Smooth muscle cell (in vitro differentiated cells): ENCODE results near the gene RETREG1. TPM values are rescaled to one million over a fixed set of nuclear protein-coding genes. Genes with fewer than 3 reads are reported as not detected.
A peak's percentile ranks its signal among the peaks of the same experiment; 100 is the strongest.

Experiments used
- DNase-seq: peaks from one replicate; lab custom pipeline; 2025; ENCODE audit not compliant: unreplicated experiment; lab: John Stamatoyannopoulos, UW
- H2AFZ ChIP-seq: fragments of 200-600 bp; sonication (generic); 2 replicates; pipeline ENCODE4 v1.6.0; 2016; ENCODE audit warnings: antibody characterized with exemption, low read depth, mild to moderate bottlenecking
- H3F3A ChIP-seq: fragments of 200-600 bp; sonication (generic); 2 replicates; pipeline ENCODE4 v1.6.0; 2017; ENCODE audit warnings: antibody characterized with exemption, low read depth
- H3K27ac ChIP-seq: fragments of 200-600 bp; sonication (generic); 2 replicates; pipeline ENCODE4 v1.5.1; 2016; ENCODE audit warnings: low read depth, mild to moderate bottlenecking
- H3K27me3 ChIP-seq: fragments of 200-600 bp; sonication (generic); 2 replicates; pipeline ENCODE4 v1.6.1; 2016; ENCODE audit warnings: low read depth, mild to moderate bottlenecking
- H3K36me3 ChIP-seq: fragments of 200-600 bp; sonication (generic); 2 replicates; pipeline ENCODE4 v1.5.1; 2016; ENCODE audit warnings: low read depth
- H3K4me1 ChIP-seq: fragments of 200-600 bp; sonication (generic); 2 replicates; pipeline ENCODE4 v1.5.1; 2016; ENCODE audit warnings: low read depth
- H3K4me2 ChIP-seq: fragments of 200-600 bp; sonication (generic); 2 replicates; pipeline ENCODE4 v1.6.0; 2016; ENCODE audit warnings: mild to moderate bottlenecking
- H3K4me3 ChIP-seq: fragments of 200-600 bp; sonication (generic); 2 replicates; pipeline ENCODE4 v1.5.1; 2016; ENCODE audit warnings: mild to moderate bottlenecking
- H3K79me2 ChIP-seq: fragments of 200-600 bp; sonication (generic); 2 replicates; pipeline ENCODE4 v1.6.0; 2016; ENCODE audit warnings: low read depth, mild to moderate bottlenecking
- H3K9ac ChIP-seq: fragments of 200-600 bp; sonication (generic); 2 replicates; pipeline ENCODE4 v1.6.0; 2016; ENCODE audit warnings: low read depth
- H3K9me3 ChIP-seq: fragments of 200-600 bp; sonication (generic); replicated peaks from 2 replicates; pipeline ENCODE4 v1.5.1; 2016; ENCODE audit warnings: low read depth
- H4K20me1 ChIP-seq: fragments of 200-600 bp; sonication (generic); 2 replicates; pipeline ENCODE4 v1.6.0; 2016; ENCODE audit warnings: low read depth
- WGBS: methylation state at CpG from one replicate; pipeline ENCODE4 v1.1.7; 2016; ENCODE audit warnings: low lambda C conversion rate; 5-methylcytosine and 5-hydroxymethylcytosine counted together
- polyA plus RNA-seq: library from polyadenylated mRNA; unstranded; fragments of >200 nt; fragmentation: Nextera tagmentation; extraction: Ambion mirVana; gene quantifications from 2 replicates; pipeline ENCODE4 v1.2.1, GENCODE V29; 2016
- total RNA-seq: library from RNA; depleted of rRNA; stranded (reverse); fragments of >200 nt; gene quantifications from 2 replicates; pipeline ENCODE4 v1.2.3, GENCODE V29; 2014
- TF ChIP-seq, protein P1 (sequence below): fragments of 200-600 bp; sonication (generic); IDR thresholded peaks from 2 replicates; pipeline ENCODE4 v1.5.1; 2017; ENCODE audit warnings: borderline replicate concordance, mild to moderate bottlenecking, antibody characterized with exemption; ENCODE audit not compliant: insufficient read depth, poor library complexity, severe bottlenecking

The RETREG1 gene
- total and polyA plus RNA-seq, 2 experiments from 2014 or later = 0.19 to 4.4 TPM

DNA sequence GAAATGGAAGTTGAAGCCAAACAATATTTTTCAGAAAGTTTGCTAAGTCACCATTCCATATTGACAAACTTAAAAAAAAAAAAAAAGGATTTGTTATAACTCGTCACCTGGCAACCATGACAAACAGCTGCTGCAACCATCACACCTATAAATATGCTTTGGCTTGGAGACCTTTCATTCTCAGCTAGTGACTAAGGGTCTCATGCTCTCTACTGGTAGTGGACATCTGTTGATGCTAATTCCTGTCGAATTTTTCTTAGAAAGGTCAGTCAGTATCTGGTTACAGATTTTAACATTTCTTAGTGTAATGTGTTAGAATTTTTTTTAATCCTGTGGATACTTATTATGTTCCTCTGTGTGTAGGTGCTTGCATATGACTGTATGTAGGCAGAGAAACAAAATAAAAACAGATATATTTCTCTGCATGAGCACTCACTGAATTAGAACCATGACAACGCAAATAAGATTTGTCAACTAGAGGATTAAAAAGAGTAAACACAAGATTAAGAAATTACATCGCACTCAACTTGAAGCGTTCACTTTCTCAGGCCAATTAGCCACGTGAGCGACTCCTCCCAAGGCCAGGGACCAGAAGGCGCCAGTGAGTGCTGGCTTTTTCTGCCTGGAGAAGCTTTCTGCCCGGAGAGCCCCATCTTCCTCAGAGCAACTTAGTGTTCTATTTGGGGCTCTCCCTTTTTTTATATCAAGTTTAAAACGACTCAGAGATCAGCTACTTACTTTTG, 124.2 kb downstream of the RETREG1 start:
- 66% methylated on average over 10 of the region's 10 CpGs for WGBS
- peak overlapping the region; percentile 76 for H3K9ac ChIP-seq
- H3K36me3 ChIP-seq = no peaks in the 10 kb centered on the region
- H2AFZ ChIP-seq = no peak overlapping the region
- no peaks in the 10 kb centered on the region for H3K4me1 ChIP-seq
- no peaks in the 10 kb centered on the region for H3K9me3 ChIP-seq
- H3K4me3 ChIP-seq = no peak overlapping the region
- H3K79me2 ChIP-seq = no peaks in the 10 kb centered on the region
- H3F3A ChIP-seq = no peaks in the 10 kb centered on the region
- H3K4me2 ChIP-seq = peak overlapping the region; percentile 40
- H3K27me3 ChIP-seq = no peaks in the 10 kb centered on the region
- DNase-seq = no peak
- TF ChIP-seq, protein P1, sequence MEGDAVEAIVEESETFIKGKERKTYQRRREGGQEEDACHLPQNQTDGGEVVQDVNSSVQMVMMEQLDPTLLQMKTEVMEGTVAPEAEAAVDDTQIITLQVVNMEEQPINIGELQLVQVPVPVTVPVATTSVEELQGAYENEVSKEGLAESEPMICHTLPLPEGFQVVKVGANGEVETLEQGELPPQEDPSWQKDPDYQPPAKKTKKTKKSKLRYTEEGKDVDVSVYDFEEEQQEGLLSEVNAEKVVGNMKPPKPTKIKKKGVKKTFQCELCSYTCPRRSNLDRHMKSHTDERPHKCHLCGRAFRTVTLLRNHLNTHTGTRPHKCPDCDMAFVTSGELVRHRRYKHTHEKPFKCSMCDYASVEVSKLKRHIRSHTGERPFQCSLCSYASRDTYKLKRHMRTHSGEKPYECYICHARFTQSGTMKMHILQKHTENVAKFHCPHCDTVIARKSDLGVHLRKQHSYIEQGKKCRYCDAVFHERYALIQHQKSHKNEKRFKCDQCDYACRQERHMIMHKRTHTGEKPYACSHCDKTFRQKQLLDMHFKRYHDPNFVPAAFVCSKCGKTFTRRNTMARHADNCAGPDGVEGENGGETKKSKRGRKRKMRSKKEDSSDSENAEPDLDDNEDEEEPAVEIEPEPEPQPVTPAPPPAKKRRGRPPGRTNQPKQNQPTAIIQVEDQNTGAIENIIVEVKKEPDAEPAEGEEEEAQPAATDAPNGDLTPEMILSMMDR = no peak
- peak overlapping the region; percentile 86 for H3K27ac ChIP-seq
- H4K20me1 ChIP-seq = no peaks in the 10 kb centered on the region

DNA sequence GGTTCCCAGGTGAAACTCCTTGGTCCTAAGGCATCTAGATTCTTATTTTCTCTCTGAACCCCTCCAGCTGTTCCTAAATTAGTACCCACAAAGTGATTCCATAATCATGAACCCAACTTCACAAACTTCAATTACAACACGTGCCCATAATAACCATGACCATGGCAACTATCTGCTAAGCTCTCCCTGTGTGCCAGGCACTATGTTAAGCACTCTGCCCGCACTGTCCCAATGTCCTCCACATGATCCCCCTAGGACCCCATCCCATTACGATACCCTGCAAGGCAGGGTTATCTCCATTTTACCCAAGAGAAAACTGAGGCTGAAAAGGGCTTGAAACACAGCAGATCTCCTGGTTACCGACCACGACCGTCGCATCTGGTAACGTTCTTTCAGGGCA, 125.9 kb downstream of the RETREG1 start:
- Histone ChIP-seq H3K4me1 (no peaks in the 10 kb centered on the region), H3K9me3 (no peaks in the 10 kb centered on the region), H3K27me3 (no peaks in the 10 kb centered on the region), H3K36me3 (no peaks in the 10 kb centered on the region), H3K4me2 (no peak overlapping the region), H3K4me3 (no peak overlapping the region), H3F3A (no peaks in the 10 kb centered on the region), H3K9ac (no peak overlapping the region), H3K27ac (no peak overlapping the region), H4K20me1 (no peaks in the 10 kb centered on the region), H3K79me2 (no peaks in the 10 kb centered on the region), H2AFZ (no peak overlapping the region)
- DNase-seq = no peak
- 93% methylated on average over 8 of the region's 8 CpGs for WGBS
- TF ChIP-seq, protein P1 = no peak

DNA sequence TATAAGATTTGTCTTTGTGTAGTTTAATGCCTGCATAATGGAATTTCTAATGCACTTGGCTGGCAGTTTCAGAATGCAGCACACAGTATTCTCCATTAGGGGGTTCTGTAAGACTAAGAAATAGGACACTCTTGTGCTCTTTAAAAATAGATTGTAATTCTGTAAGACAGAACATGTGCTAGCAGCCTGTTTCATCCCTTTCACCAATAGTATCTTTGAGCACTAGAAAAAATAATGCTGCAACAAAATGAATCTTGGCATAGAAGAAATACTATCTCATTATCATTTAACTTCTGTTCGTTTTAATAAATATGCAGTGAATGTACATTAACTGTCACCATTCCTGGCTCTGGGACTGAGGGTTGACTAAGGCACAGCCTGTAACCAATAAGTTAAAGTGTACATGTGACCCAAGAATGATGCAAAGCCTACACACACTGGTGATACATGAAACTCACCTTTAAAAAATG, 127.4 kb downstream of the RETREG1 start:
- no peaks in the 10 kb centered on the region for H3K27me3 ChIP-seq
- no peak overlapping the region for H3K27ac ChIP-seq
- TF ChIP-seq, protein P1 = peak; percentile 79
- H3K9me3 ChIP-seq = no peaks in the 10 kb centered on the region
- no peak overlapping the region for H3K4me3 ChIP-seq
- 51% methylated on average over 1 of the region's 1 CpG for WGBS
- H3F3A ChIP-seq = no peaks in the 10 kb centered on the region
- H3K9ac ChIP-seq = no peak overlapping the region
- no peaks in the 10 kb centered on the region for H3K4me1 ChIP-seq
- no peak overlapping the region for H3K4me2 ChIP-seq
- H4K20me1 ChIP-seq = no peaks in the 10 kb centered on the region
- no peak overlapping the region for H2AFZ ChIP-seq
- H3K79me2 ChIP-seq = no peaks in the 10 kb centered on the region
- no peaks in the 10 kb centered on the region for H3K36me3 ChIP-seq
- DNase-seq = no peak

DNA sequence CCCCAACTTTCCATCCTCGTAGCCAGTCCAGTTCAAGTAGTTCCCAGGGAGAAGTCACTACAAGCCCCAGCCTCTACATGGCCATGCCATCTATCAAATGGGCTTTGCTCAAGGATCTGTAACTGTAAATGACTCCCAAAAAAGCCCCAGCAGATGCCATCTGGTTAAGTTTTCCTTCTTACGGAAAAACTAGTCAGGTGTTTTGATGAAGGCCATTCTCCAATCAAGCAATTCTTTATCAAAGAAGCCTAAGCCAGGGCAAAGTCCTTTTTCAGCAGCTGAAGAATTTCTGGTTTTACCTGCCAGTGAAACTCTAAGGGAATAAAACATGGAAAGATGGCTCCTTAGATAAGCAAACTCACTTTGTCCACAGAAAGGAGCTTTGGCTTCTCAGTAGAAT, 129.3 kb downstream of the RETREG1 start:
- Histone ChIP-seq H4K20me1 (no peaks in the 10 kb centered on the region), H2AFZ (no peak overlapping the region), H3K79me2 (no peaks in the 10 kb centered on the region), H3K4me3 (no peak overlapping the region), H3K9me3 (no peaks in the 10 kb centered on the region), H3K4me1 (no peaks in the 10 kb centered on the region), H3K4me2 (no peak overlapping the region), H3K27ac (no peak overlapping the region), H3K36me3 (no peaks in the 10 kb centered on the region), H3K9ac (no peak overlapping the region), H3K27me3 (peaks cover 4% of the 10 kb centered on the region), H3F3A (no peaks in the 10 kb centered on the region)
- 90% methylated on average over 2 of the region's 2 CpGs for WGBS
- TF ChIP-seq, protein P1 = no peak
- DNase-seq = no peak
